Prostate gland (tissue), 2 donors: ENCODE data around the gene CACNG7.

ENCODE experiments used
- POLR2A ChIP-seq: fragments of 450-650 bp; IDR thresholded peaks from one replicate; pipeline ENCODE4 v1.6.1; 2016; ENCODE audit warnings: antibody characterized with exemption, mild to moderate bottlenecking
- TF ChIP-seq, protein P1 (sequence below), 4 experiments: fragments of 200-600 bp in 2 of 4; fragments of 450-650 bp in 2 of 4; sonication (generic) in 2 of 4; IDR thresholded peaks; 1 replicate in 3 of 4; 2 replicates in 1 of 4; pipeline ENCODE4 v1.5.1; 2016 to 2019; ENCODE audit warnings: antibody characterized with exemption in 4 of 4, mild to moderate bottlenecking in 2 of 4, moderate library complexity in 2 of 4

DNA sequence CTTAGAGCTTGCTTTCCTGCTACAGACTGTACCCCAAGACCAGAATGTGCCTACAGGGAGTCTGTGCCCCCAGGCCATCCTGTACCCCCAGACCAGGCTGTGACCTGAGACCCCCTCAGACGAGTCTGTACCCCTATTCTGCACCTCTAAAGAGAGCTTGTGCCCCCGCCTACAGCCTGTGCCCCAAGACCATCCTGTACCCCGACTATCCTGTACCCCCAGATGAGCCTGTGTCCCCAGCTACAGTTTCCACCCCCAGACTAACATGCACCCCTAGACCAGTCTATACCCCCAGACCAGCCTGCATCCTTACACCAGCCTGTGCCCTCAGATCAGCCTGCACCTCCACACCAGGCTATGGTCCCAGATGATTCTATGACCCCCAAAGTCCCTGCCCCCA, 84.4 kb downstream of the CACNG7 start:
- TF ChIP-seq, protein P1, sequence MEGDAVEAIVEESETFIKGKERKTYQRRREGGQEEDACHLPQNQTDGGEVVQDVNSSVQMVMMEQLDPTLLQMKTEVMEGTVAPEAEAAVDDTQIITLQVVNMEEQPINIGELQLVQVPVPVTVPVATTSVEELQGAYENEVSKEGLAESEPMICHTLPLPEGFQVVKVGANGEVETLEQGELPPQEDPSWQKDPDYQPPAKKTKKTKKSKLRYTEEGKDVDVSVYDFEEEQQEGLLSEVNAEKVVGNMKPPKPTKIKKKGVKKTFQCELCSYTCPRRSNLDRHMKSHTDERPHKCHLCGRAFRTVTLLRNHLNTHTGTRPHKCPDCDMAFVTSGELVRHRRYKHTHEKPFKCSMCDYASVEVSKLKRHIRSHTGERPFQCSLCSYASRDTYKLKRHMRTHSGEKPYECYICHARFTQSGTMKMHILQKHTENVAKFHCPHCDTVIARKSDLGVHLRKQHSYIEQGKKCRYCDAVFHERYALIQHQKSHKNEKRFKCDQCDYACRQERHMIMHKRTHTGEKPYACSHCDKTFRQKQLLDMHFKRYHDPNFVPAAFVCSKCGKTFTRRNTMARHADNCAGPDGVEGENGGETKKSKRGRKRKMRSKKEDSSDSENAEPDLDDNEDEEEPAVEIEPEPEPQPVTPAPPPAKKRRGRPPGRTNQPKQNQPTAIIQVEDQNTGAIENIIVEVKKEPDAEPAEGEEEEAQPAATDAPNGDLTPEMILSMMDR (IDR thresholded peaks at IDR 0.05), result no peak
- TF ChIP-seq POLR2A, result no peak
